ENCODE measurements around the gene TYW5.

The TYW5 gene

GRCh38 chr2:199984755-199985154, 29.5 kb upstream of the TYW5 start:
- Mint-ChIP-seq H3K9me3 (no peaks in the 10 kb centered on the region), H3K4me1 (ENCODE audit: low read depth in 2 of 2) (peaks cover 2 to 9% of the 10 kb centered on the region in 2 donors), H3K4me3 (no peak overlapping the region), H3K27ac (no peak overlapping the region), H3K36me3 (ENCODE audit: insufficient read depth) (no peaks in the 10 kb centered on the region), H3K27me3 (peaks cover 0 to 5% of the 10 kb centered on the region in 2 donors)
- DNase-seq (no peak), ATAC-seq (replicated peaks) (no peak)

- H3K4me3 Mint-ChIP-seq, result no peak overlapping the region
- H3K27ac Mint-ChIP-seq, result no peak overlapping the region
- H3K36me3 Mint-ChIP-seq (ENCODE audit: insufficient read depth), result no peaks in the 10 kb centered on the region
- DNase-seq (no peak), ATAC-seq (replicated peaks) (no peak)
- H3K27me3 Mint-ChIP-seq, result peaks cover 0 to 3% of the 10 kb centered on the region in 2 donors
- H3K9me3 Mint-ChIP-seq, result no peaks in the 10 kb centered on the region
- H3K4me1 Mint-ChIP-seq (ENCODE audit: low read depth in 2 of 2), result peaks cover 2 to 11% of the 10 kb centered on the region in 2 donors
Measured at GRCh38 chr2:199984159-199984558, 28.9 kb upstream of the TYW5 start.

GRCh38 chr2:199983534-199983933, 28.2 kb upstream of the TYW5 start:
- DNase-seq, result no peak
- no peak for ATAC-seq (replicated peaks)
- Mint-ChIP-seq H3K9me3 (no peaks in the 10 kb centered on the region), H3K4me3 (no peak overlapping the region), H3K36me3 (ENCODE audit: insufficient read depth) (no peaks in the 10 kb centered on the region), H3K4me1 (ENCODE audit: low read depth in 2 of 2) (peaks cover 2 to 11% of the 10 kb centered on the region in 2 donors), H3K27me3 (no peaks in the 10 kb centered on the region), H3K27ac (no peak overlapping the region)

GRCh38 chr2:199982126-199982843, 27.0 kb upstream of the TYW5 start:
- H3K27ac Mint-ChIP-seq, result no peak overlapping the region
- no peaks in the 10 kb centered on the region for H3K9me3 Mint-ChIP-seq

GRCh38 chr2:199979832-199980628, 24.7 kb upstream of the TYW5 start:
- Mint-ChIP-seq H3K4me1 (ENCODE audit: low read depth in 2 of 2) (peaks cover 2 to 5% of the 10 kb centered on the region in 2 donors), H3K4me3 (peak overlapping the region in 1 of 2 donors; percentile 22), H3K27ac (peak overlapping the region in 1 of 2 donors; percentile 10), H3K36me3 (ENCODE audit: insufficient read depth) (no peaks in the 10 kb centered on the region), H3K27me3 (no peaks in the 10 kb centered on the region), H3K9me3 (no peaks in the 10 kb centered on the region)
- peak; percentile 76 for ATAC-seq (replicated peaks)
- peak; percentile 81 to 85 (median 83) for DNase-seq

More at GRCh38 chr2:199982126-199982843, 27.0 kb upstream of the TYW5 start:
- ATAC-seq (replicated peaks), result no peak
- DNase-seq, result no peak
- Mint-ChIP-seq H3K4me3 (no peak overlapping the region), H3K27me3 (no peaks in the 10 kb centered on the region), H3K36me3 (ENCODE audit: insufficient read depth) (no peaks in the 10 kb centered on the region), H3K4me1 (ENCODE audit: low read depth in 2 of 2) (peaks cover 2 to 11% of the 10 kb centered on the region in 2 donors)

GRCh38 chr2:199979398-199979797, 24.1 kb upstream of the TYW5 start:
- DNase-seq (no peak), ATAC-seq (replicated peaks) (no peak)
- Mint-ChIP-seq H3K36me3 (ENCODE audit: insufficient read depth) (peaks cover 3% of the 10 kb centered on the region), H3K27ac (peak overlapping the region in 1 of 2 donors; percentile 10), H3K9me3 (no peaks in the 10 kb centered on the region), H3K4me1 (ENCODE audit: low read depth in 2 of 2) (peaks cover 2 to 5% of the 10 kb centered on the region in 2 donors), H3K27me3 (no peaks in the 10 kb centered on the region), H3K4me3 (no peak overlapping the region)

GRCh38 chr2:199977984-199978415, 22.7 kb upstream of the TYW5 start:
- H3K27me3 Mint-ChIP-seq, result no peaks in the 10 kb centered on the region
- no peaks in the 10 kb centered on the region for H3K9me3 Mint-ChIP-seq
- H3K36me3 Mint-ChIP-seq (ENCODE audit: insufficient read depth), result peaks cover 6% of the 10 kb centered on the region
- H3K27ac Mint-ChIP-seq, result no peak overlapping the region
- peaks cover 2 to 5% of the 10 kb centered on the region in 2 donors for H3K4me1 Mint-ChIP-seq (ENCODE audit: low read depth in 2 of 2)
- DNase-seq (no peak), ATAC-seq (replicated peaks) (no peak)
- no peak overlapping the region for H3K4me3 Mint-ChIP-seq

GRCh38 chr2:199975273-199975895, 20.1 kb upstream of the TYW5 start:
- ATAC-seq (replicated peaks) (no peak), DNase-seq (no peak)
- Mint-ChIP-seq H3K27ac (no peak overlapping the region), H3K4me3 (no peak overlapping the region), H3K9me3 (no peaks in the 10 kb centered on the region), H3K36me3 (ENCODE audit: insufficient read depth) (peaks cover 6% of the 10 kb centered on the region), H3K4me1 (ENCODE audit: low read depth in 2 of 2) (peaks cover 2 to 5% of the 10 kb centered on the region in 2 donors), H3K27me3 (no peaks in the 10 kb centered on the region)

- Mint-ChIP-seq H3K4me1 (ENCODE audit: low read depth in 2 of 2) (no peaks in the 10 kb centered on the region), H3K4me3 (no peak overlapping the region), H3K36me3 (ENCODE audit: insufficient read depth) (peaks cover 6% of the 10 kb centered on the region), H3K27ac (no peak overlapping the region), H3K9me3 (no peaks in the 10 kb centered on the region), H3K27me3 (no peaks in the 10 kb centered on the region)
- no peak for ATAC-seq (replicated peaks)
- no peak for DNase-seq
Measured at GRCh38 chr2:199973703-199974102, 18.4 kb upstream of the TYW5 start.

GRCh38 chr2:199972088-199972626, 16.9 kb upstream of the TYW5 start:
- Mint-ChIP-seq H3K9me3 (no peaks in the 10 kb centered on the region), H3K4me3 (no peak overlapping the region), H3K27ac (no peak overlapping the region), H3K4me1 (ENCODE audit: low read depth in 2 of 2) (no peaks in the 10 kb centered on the region), H3K27me3 (no peaks in the 10 kb centered on the region), H3K36me3 (ENCODE audit: insufficient read depth) (peaks cover 13% of the 10 kb centered on the region)
- no peak for ATAC-seq (replicated peaks)
- no peak for DNase-seq

- peaks cover 39% of the 10 kb centered on the region for H3K36me3 Mint-ChIP-seq (ENCODE audit: insufficient read depth)
- no peaks in the 10 kb centered on the region for H3K27me3 Mint-ChIP-seq
- no peaks in the 10 kb centered on the region for H3K9me3 Mint-ChIP-seq
- H3K27ac Mint-ChIP-seq, result no peak overlapping the region
- no peak overlapping the region for H3K4me3 Mint-ChIP-seq
- H3K4me1 Mint-ChIP-seq (ENCODE audit: low read depth in 2 of 2), result no peaks in the 10 kb centered on the region
- ATAC-seq (replicated peaks) (no peak), DNase-seq (no peak)
Measured at GRCh38 chr2:199968126-199968525, 12.8 kb upstream of the TYW5 start.

GRCh38 chr2:199966976-199967375, 11.7 kb upstream of the TYW5 start:
- no peak for ATAC-seq (replicated peaks)
- Mint-ChIP-seq H3K36me3 (ENCODE audit: insufficient read depth) (peaks cover 48% of the 10 kb centered on the region), H3K27me3 (no peaks in the 10 kb centered on the region), H3K4me1 (ENCODE audit: low read depth in 2 of 2) (no peaks in the 10 kb centered on the region), H3K9me3 (no peaks in the 10 kb centered on the region), H3K27ac (no peak overlapping the region), H3K4me3 (no peak overlapping the region)
- no peak for DNase-seq

GRCh38 chr2:199966405-199966804, 11.1 kb upstream of the TYW5 start:
- H3K9me3 Mint-ChIP-seq, result no peaks in the 10 kb centered on the region
- no peaks in the 10 kb centered on the region for H3K4me1 Mint-ChIP-seq (ENCODE audit: low read depth in 2 of 2)
- no peak overlapping the region for H3K27ac Mint-ChIP-seq
- DNase-seq (no peak), ATAC-seq (replicated peaks) (no peak)
- no peak overlapping the region for H3K4me3 Mint-ChIP-seq
- H3K27me3 Mint-ChIP-seq, result no peaks in the 10 kb centered on the region
- peaks cover 54% of the 10 kb centered on the region for H3K36me3 Mint-ChIP-seq (ENCODE audit: insufficient read depth)
